Stimulated activated CD4-positive, alpha-beta T cell treated with anti-CD3 and anti-CD28 coated beads, Interleukin-15, amount 100 ng/mL, for 24 hours (primary cell): ENCODE results near the gene ADAM8.

ENCODE experiments used
- DNase-seq: peaks from one replicate; pipeline ENCODE4 v3.0.0-alpha.2; 2020

The ADAM8 gene

DNA sequence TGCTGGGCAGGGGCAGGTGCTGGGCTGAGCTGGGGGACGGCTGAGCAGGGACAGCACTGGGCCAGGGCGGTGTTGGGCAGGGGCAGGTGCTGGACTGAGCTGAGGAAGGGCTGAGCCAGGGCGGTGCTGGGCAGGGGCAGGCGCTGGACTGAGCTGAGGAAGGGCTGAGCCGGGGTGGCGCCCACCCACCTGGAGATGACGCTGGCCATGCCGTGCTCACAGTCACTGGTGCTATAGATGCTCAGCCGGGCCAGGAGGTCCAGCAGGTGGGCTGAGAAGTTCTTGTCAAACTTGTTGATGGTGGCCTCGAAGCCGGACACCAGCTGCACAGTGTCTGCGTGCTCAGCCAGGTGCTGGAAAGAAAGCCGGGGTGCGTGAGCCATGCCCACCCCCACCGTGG lies 4.4 kb upstream of the ADAM8 start:
- no peak for DNase-seq

DNA sequence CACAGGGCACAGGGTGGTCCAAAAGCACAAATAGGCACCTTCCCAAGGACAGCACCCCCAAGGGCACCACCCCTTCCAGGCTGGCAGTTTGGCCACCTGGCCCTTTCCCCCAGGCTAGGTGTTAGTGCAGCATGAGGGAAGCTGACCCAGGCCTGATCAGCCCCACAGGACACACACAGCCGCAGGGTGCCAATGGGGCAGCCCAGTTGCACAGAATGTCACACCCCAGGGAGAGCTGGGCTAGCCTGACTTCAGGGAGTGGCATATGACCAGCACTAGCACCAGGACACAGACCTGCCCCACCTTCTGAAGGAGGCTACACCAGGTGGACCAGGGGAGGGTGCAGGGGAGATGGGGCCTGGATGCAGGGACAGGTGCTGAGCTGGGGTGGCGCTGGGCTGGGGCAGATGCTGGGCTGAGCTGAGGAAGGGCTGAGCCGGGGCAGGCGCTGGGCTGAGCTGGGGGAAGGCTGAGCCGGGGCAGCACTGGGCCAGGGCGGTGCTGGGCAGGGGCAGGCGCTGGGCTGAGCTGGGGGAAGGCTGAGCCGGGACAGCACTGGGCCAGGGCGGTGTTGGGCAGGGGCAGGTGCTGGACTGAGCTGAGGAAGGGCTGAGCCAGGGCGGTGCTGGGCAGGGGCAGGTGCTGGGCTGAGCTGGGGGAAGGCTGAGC lies 3.9 kb upstream of the ADAM8 start:
- no peak for DNase-seq

DNA sequence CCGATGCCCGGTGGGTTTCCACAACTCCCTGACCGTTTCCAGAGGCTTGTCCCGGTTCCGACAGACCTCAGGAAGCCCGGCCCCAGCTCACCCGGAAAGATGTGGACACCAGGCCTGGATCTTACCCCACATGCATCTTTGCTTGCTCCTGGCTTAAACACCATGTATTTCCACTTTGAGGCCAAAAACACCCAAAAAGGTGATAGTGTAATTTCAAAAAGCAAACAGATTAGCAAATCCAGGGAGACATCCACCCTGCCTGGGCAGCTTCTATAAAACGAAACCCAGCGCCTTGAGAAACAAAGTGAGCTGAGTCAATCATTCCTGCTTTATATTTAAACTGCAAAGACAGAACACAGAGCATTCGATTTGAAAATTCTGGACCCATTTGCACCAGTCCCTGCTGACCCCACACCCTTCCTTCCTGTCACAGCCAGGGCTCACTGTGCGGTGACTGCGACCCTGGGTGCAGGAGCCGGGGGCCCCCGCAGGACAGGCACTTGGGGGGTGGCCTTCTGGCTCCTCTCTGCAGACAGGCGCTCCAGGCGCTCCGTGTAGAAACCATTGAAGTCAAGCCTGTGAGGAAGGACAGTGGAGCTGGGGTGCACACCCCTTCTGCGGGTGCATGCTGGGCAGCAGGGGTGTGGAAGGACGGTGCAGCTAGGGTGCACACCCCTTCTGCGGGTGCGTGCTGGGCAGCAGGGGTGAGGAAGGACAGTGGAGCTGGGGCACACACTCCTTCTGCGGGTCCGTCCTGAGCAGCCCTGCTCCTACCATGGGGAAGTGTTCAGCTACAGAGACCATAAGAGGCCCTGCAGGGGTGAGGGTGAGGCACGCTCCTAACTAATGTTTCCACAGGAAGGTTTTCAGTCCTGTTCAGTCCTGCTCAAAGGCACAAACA lies 2.9 kb upstream of the ADAM8 start:
- DNase-seq: no peak

DNA sequence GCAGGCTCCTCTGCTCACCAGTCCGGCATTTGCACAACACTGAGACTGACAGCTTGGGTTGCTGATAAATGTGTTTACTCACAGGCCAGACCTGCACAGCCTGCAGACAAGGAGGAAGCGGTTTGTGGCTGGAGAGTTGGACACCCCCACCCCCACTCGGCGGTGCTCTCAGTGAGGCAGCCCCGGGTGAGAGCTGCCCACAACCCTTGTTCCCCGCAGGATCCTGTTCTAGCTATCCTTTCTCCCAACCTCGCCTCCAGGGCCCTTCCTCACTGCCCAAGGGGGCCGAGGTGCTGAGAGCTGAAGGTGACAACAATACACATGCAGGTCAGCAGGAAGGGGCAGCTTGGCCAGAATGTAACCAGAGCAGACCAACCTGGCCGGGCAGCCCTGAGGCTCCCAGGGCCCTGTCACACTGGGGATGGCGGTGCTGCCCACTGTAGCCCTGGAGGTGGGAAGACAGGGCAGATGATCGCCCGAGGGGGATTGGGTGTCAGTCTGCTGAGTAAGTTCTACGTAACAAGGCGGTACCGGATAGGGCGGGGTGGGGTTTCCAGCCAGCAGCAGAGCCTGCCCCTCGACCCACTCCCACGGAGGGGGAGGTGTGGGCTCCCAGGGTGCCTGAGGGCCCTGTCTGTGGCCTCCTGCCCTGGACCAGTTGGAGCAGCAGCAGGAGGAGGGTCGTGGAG lies 2.1 kb upstream of the ADAM8 start:
- peak; percentile 59 for DNase-seq

GRCh38 chr10:133277993-133278576 lies 1.4 kb upstream of the ADAM8 start:
- DNase-seq: no peak

DNA sequence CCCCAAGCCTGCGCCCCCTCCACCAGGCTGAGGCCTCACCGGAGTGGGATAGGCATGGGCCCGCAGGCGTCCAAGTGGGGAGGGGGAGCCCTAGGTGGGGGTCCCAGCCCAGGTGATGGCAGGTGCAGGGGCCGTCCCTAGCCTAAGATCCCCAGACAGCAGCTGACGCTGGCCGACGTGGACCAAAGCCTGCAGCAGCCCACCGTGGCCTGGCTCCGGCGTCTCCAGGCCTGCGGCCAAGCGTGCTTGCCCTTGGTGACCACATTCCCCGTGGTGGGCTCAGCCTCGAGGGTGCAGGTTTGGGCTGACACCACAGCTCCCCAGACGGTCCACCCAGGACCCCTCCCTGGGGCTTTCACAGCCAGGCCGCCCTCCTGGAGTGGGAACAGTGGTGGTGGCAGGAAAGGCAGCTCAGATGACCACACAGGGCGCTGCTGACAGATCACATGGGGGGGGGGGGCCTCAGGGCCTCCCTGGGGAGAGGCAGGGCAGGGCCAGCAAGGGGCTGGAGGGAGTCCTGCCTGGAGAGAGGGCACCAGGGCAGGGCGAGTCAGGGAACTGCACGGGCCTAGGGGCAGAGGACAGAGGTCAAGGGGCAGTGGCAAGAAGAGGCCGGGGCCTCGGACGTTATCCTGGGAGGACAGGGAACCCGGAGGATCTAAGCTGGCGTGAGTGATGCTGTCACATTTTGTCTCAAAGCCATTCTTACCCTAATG lies 767 bp upstream of the ADAM8 start:
- no peak for DNase-seq

- DNase-seq: no peak
These were observed 601 bp downstream of the ADAM8 start for GRCh38 chr10:133276100-133276434.

DNA sequence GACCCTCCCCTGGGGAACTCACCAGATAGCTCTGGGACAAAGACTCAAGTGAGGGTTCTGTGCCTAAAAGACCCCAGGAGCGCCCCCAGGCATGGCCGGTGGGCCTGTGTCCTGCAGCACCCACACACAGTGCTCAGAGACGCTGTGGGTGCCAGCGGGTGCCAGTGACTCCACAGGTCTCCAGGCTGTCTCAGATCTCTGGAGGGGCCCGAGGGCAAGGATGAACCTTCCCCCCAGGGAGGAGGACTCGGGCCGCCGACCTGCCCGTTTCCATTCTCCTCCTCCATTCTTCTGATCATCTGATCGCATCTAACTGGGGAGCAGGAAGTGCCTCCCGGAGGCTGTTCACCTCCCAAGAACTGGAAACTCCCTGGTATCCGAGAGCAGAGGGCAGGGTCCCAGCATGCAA lies 980 bp downstream of the ADAM8 start:
- peak; percentile 68 for DNase-seq

- DNase-seq: peak; percentile 91
These were observed 1.7 kb downstream of the ADAM8 start for GRCh38 chr10:133274751-133275683.

- DNase-seq: no peak
These were observed 3.0 kb downstream of the ADAM8 start for GRCh38 chr10:133273534-133274143.

DNA sequence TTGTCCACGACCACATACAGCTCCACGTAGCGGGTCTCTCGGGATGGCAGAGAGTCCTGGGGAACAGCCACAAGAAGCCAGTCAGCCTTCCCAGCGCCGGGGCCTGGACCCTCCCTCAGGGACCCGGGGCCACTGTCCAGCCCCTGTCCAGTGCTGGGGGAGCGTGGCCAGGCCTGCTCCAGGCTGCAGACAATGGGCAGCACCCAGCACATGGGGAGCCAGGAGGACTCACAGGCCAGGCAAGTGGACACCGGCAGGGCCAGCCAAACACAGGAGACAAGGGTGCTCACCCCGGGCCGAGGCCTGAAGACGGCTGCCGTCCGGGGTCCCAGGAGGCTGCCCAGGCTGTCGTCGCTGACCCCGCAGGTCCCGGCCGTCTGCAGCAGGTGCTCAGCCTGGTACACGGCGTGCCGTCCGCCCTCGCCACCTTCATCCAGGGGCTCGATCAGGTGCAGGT lies 3.7 kb downstream of the ADAM8 start:
- DNase-seq: no peak

DNA sequence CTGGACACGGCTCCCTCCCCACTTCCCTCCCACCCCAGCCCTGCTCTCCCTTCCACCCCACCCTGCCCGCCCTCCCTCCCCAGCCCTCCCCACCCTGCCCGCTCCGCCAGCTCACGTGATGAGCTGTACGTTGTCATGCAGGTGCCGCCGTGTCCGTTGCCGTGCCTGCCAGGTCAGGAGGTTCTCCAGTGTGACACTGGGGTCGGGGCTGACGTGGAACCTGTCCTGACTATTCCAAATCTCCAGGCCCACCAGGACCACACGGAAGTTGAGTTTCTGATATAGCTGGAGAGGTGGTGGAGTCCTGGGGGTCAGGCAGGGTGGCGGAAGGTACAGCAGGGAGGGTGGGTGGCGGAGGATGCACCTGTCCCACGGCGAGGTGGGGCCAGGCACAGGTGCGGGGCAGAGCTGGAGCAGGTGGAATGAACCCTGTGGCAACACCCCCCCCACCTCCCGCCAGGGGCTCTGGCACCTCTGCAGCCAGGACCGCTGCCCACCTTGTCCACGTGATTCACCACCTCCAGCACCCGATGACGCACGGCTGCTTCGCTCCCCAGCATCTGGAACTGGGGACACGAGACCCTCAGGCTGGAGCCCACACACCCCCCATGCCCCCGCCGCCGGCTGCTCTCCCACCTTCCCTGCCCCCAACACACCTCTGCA lies 4.2 kb downstream of the ADAM8 start:
- no peak for DNase-seq

GRCh38 chr10:133271521-133272300 lies 5.0 kb downstream of the ADAM8 start:
- no peak for DNase-seq

DNA sequence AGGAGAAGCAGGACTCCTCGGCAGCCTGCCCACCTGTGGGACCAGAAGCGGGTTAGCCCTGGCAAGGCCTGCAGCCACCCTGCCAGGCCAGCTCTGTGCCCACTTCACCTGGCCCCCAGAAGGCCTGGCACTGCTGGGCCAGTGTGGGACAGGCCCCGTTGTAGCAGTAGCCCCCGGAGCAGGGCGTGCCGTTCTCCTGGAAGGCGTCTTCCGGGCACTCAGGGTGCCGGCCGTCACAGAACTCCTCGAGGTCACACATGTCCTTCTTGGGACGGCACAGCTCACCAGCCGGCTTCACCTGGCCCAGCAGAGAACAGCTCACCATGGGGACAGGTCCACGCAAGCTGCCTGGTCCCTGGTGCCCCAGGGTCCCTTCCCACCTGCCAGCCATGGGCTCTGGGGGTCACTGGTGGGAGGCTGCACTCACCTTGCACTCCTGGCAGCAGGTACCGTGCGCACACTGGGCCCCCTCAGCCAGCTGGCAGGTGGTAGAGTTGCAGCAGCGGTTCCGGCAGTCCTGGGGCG lies 5.8 kb downstream of the ADAM8 start:
- no peak for DNase-seq

DNA sequence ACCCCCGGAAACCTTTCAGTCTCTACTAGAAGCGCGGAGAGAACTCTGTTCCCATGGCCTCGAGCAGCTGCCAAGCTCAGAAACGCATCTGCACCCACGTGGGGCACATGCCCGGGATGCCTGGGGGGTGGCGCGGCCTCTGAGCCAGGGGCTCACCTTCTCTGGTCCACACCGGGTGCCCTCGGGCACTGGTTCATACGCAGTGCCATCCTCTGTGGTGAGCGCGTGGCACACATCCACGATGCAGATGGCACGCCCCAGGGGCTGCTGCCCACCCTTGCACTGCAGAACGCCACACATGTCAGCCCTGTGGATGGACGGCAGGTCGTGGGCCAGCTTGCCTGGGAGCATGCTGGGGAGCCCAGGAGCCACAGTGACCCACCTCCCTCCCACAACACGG lies 6.5 kb downstream of the ADAM8 start:
- no peak for DNase-seq

DNA sequence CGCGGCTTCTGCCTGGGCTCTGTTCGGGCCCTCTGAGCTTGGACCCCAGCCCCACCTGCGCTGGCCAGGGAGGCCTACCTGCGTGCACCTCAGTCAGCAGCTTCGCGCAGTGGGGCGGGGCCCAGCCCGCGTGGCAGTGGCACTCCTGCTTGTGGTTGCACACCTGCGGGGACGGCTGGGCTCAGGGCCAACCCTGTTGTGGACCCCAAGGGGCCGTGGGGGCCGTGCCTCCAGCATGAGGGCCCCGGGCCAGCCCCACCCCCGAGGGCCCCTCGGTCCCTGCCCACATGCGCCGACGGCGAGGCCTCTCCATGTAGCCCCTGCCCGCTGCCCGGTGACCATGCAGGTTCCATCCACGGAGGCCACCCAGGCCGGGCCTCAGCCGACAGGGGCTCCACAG lies 7.3 kb downstream of the ADAM8 start:
- DNase-seq: no peak

DNA sequence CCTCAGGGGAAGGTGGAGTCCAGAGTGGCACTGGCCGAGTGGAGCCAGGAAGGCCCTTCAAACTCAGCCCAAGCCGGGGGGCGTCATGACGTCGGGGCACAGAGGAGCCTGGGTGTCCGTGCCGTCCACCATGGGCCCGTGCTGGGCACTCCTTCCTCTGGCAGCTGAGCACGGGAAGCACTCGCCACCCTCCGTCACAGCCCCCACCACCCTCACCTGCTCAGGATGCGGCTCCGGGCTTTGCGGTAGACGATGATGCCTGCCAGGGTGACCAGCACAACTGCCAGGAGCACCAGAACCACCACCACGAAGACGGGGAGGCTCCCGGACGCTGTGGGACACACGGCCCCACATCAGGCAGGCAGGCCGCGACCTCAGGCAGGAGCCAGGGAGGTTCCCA lies 8.1 kb downstream of the ADAM8 start:
- DNase-seq: no peak

DNA sequence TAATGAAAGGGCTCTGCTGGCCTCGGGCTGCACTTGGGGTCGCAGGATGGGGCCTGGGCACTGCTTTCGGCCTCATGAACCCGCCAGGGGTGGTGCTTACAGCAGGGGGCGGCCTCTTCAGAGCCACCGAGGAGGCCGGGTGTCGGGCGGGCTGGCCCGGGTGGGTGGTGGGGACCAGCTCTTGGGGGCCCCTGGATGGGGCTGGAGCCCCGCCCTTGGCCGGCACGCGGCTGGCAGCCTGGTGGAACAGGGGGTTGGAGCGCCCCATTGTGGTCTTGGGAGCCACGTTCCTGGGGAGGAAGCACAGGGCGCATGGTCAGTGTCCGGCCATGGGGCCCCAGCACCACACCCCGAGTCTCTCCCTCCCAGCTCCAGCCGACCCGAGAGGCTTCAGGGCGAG lies 8.8 kb downstream of the ADAM8 start:
- no peak for DNase-seq

DNA sequence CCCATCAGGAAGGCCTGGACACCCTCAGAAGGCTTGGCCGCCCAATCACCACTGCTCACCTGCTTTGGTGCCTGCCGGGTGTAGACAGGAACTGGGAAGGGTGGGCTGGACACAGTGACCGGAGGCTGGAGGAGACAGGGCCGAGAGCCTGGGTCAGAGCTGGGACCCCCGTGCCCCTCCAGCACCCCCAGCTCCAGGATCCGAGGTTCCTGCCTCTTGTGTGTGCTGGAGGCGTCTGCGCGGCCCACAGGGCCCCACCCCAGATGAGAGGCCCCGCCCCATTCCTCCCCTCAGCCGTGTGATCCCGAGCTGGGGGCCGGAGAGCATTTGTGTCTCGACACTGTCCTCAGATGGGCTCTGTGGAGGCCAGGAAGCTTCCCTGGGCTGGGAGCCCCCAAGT lies 9.4 kb downstream of the ADAM8 start:
- DNase-seq: no peak
